Adrenal gland (tissue), 5 donors: ENCODE results near the gene OGDH.

Experiments
- POLR2A ChIP-seq, 2 donors: fragments of 450-650 bp; IDR thresholded peaks; one replicate each; pipeline ENCODE4 v1.6.1; 2017; ENCODE audit warnings: antibody characterized with exemption in 2 of 2, mild to moderate bottlenecking in 2 of 2, moderate library complexity in 1 of 2
- TF ChIP-seq, protein P1 (sequence below), 6 experiments: fragments of 450-650 bp in 4 of 6; fragments of 200-600 bp in 2 of 6; sonication (generic) in 1 of 6; IDR thresholded peaks; 1 replicate in 5 of 6; 2 replicates in 1 of 6; pipeline versions ENCODE4 v1.5.1 to v1.8.0; 2016 to 2021; ENCODE audit warnings: antibody characterized with exemption in 6 of 6, mild to moderate bottlenecking in 2 of 6, moderate library complexity in 1 of 6
- donor health status: DM: no; HTN: no; CAD: no.

DNA sequence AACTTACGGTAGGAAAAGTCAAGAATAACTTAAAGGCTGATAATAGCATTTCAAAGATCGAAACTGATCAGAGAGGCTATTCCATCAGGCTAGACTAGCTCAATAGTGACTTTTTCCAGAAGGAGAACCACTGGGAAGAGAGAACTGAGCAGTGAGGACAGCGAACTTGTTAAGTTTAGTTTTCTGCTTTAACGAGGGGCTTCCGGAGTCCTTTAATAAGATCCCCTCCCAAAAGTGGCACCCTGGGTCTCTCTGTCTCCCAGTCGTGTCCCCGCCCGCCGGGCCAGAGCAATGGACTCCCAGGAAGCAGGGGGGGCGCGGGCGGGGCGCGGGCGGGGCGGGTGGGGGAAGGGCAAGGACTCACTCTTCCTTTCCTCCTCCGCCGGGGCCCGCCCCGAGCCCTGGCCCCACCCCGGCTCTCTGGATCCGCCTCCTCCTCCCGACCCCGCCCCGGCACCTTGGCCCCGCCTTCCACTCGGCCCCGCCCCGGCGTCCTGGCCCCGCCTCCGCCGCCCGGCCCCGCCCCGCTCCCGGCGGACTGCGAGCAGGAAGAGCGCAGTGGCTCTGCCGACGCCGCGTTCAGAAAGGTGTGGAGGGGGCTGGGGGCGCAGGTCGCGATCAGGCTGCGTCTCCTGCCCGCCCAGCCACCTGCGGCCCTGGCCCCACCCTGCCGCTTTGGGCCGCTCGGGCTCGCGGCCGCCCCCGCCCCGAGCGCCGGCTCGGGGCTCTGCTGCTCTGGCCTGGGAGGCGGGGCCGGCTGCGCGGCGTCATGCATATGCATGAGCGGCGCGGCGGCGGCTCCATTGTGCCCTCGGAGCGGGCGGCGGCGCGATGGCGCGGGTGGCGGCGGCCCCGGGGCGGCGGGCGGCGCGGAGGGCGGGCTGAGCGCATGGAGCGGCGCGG lies 141.9 kb downstream of the OGDH start, which contains the start of gene ZMIZ2:
- TF ChIP-seq, protein P1, sequence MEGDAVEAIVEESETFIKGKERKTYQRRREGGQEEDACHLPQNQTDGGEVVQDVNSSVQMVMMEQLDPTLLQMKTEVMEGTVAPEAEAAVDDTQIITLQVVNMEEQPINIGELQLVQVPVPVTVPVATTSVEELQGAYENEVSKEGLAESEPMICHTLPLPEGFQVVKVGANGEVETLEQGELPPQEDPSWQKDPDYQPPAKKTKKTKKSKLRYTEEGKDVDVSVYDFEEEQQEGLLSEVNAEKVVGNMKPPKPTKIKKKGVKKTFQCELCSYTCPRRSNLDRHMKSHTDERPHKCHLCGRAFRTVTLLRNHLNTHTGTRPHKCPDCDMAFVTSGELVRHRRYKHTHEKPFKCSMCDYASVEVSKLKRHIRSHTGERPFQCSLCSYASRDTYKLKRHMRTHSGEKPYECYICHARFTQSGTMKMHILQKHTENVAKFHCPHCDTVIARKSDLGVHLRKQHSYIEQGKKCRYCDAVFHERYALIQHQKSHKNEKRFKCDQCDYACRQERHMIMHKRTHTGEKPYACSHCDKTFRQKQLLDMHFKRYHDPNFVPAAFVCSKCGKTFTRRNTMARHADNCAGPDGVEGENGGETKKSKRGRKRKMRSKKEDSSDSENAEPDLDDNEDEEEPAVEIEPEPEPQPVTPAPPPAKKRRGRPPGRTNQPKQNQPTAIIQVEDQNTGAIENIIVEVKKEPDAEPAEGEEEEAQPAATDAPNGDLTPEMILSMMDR (IDR thresholded peaks at IDR 0.05), result peak in 1 of 6 experiments; percentile 8
- TF ChIP-seq POLR2A (IDR thresholded peaks at IDR 0.05), result peak; percentile 63 to 73
